HG02885 (cell line): ENCODE measurements around the gene CPLX3.

ENCODE experiments used
- ATAC-seq: cut with Tn5 transposase; IDR thresholded peaks from one replicate; pipeline ENCODE4 v1.9.1; 2021; ENCODE audit warnings: mild to moderate bottlenecking; ENCODE audit not compliant: unreplicated experiment, poor library complexity

The CPLX3 gene

GRCh38 chr15:74825866-74826265 is 561 bp upstream of the CPLX3 start:
- ATAC-seq, result no peak

- no peak for ATAC-seq
Observed at GRCh38 chr15:74826921-74827320, 494 bp downstream of the CPLX3 start.

GRCh38 chr15:74827614-74828013 is 1.2 kb downstream of the CPLX3 start:
- ATAC-seq, result no peak

- ATAC-seq, result no peak
Observed at GRCh38 chr15:74828835-74829234, 2.4 kb downstream of the CPLX3 start.

GRCh38 chr15:74829486-74829885 is 3.1 kb downstream of the CPLX3 start:
- ATAC-seq, result no peak

- ATAC-seq, result no peak
Observed at GRCh38 chr15:74829991-74830390, 3.6 kb downstream of the CPLX3 start.

- no peak for ATAC-seq
Observed at GRCh38 chr15:74830868-74831267, 4.4 kb downstream of the CPLX3 start.

GRCh38 chr15:74831813-74832495 is 5.5 kb downstream of the CPLX3 start:
- ATAC-seq, result no peak

GRCh38 chr15:74832826-74833225 is 6.4 kb downstream of the CPLX3 start:
- no peak for ATAC-seq

GRCh38 chr15:74833376-74834107 is 7.1 kb downstream of the CPLX3 start:
- no peak for ATAC-seq

- no peak for ATAC-seq
Observed at GRCh38 chr15:74835312-74835823, 8.9 kb downstream of the CPLX3 start.

- no peak for ATAC-seq
Observed at GRCh38 chr15:74836846-74837245, 10.4 kb downstream of the CPLX3 start.

GRCh38 chr15:74837482-74838136 is 11.2 kb downstream of the CPLX3 start:
- no peak for ATAC-seq

- ATAC-seq, result no peak
Observed at GRCh38 chr15:74838137-74838516, 11.7 kb downstream of the CPLX3 start.

- no peak for ATAC-seq
Observed at GRCh38 chr15:74838746-74839525, 12.5 kb downstream of the CPLX3 start.

- no peak for ATAC-seq
Observed at GRCh38 chr15:74839526-74840395, 13.3 kb downstream of the CPLX3 start.

- ATAC-seq, result no peak
Observed at GRCh38 chr15:74840851-74841775, 14.7 kb downstream of the CPLX3 start.

- ATAC-seq, result no peak
Observed at GRCh38 chr15:74841891-74842373, 15.5 kb downstream of the CPLX3 start.
